GM10266 (cell line): ENCODE results near the gene UST.
"Not testable (repeated sequence)": the region's sequence is repeated elsewhere in the genome, so short reads cannot be mapped to it uniquely, and the experiment has no call there.

ENCODE experiments used
- DNase-seq: peaks from one replicate; pipeline ENCODE4 v3.0.0; 2012; ENCODE audit errors: extremely low spot score
- CTCF ChIP-seq: IDR thresholded peaks from 2 replicates; pipeline ENCODE4 v1.5.1; 2012; ENCODE audit warnings: mild to moderate bottlenecking, low read depth; ENCODE audit not compliant: control insufficient read depth, insufficient read depth; ENCODE audit errors: missing control alignments

Gene UST

DNA sequence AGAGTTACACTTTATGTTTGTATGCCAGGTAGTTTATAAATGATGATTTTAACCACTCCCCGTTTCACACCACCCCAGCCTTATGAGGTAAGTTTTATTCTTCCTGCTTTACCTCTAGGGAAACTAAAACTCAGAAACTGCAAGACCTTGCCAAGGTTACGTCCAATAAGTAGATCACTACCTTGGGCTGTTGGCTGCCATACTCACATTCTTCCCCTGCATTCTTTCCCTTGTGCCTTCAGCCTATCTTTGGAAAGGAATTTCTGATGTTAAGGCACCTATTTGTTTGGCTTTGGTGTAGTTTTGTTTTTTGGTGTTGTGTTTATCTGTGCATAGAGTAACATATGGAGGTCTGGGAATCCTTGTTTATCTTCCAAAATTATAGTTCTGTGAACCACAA lies 122.1 kb downstream of the UST start:
- no peak for DNase-seq
- no peak for TF ChIP-seq CTCF

GRCh38 chr6:148869585-148869984 lies 122.8 kb downstream of the UST start:
- DNase-seq = no peak
- TF ChIP-seq CTCF = no peak

DNA sequence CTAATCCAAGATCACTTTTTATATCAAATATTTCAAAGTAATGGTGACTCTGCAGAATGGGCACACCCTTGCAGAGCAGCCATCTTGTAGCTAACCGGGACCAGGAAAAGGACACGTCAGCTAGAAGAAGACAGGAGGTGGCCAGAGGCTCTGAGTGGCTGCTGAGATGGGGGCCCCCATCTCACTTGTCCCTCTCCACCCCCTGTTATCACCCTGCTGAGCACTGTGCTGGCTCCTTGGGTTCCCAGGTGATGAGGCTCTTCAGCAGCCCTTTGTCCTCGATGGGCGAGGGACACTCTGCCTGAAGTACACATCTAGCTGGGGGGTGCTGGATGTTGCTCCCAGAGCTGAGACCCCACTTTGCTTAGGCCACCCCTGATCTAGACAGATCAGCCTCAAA lies 126.3 kb downstream of the UST start:
- TF ChIP-seq CTCF = no peak

DNA sequence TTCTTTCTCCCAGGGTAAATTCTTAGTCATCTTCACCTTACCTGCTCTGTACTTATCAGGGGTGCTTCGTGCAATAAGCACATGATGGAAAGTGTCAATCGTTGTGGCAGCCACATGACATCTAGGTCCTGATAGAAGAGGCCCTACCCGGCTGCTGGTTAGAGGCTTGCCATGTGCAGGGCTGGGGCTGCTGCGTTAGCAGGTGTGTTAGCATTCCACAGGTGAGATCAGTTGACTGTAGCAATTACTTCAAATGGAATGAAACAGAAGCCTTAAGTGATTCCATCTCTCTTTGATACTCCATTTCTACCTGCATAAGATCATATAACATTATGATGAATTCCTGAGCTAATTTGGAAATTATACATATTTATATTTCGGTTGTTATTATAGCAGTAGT lies 127.0 kb downstream of the UST start:
- DNase-seq = no peak
- TF ChIP-seq CTCF = no peak

More for the DNA sequence above, 126.3 kb downstream of the UST start:
- no peak for DNase-seq

GRCh38 chr6:148874698-148875293 lies 128.0 kb downstream of the UST start:
- TF ChIP-seq CTCF = no peak
- DNase-seq = no peak

GRCh38 chr6:148878683-148879082 lies 131.9 kb downstream of the UST start:
- DNase-seq = peak; percentile 48
- TF ChIP-seq CTCF = no peak

GRCh38 chr6:148880742-148881141 lies 133.9 kb downstream of the UST start:
- not testable (repeated sequence) for DNase-seq
